IMR-90 (cell line): ENCODE results near the gene MLST8. TPM values are rescaled to one million over a fixed set of nuclear protein-coding genes. Genes with fewer than 3 reads are reported as not detected.

Experiments
- ATAC-seq: fragments of 200-7000 bp; cut with Tn5 transposase; 2 replicates; pipeline ENCODE4 v1.9.1; 2020; ENCODE audit warnings: low read depth, mild to moderate bottlenecking, moderate library complexity
- BruUV-seq: library from RNA; stranded (reverse); fragments of 400-500 nt; replicated peaks from 2 replicates; lab custom pipeline; 2021; lab: Mats Ljungman, UMichigan
- CTCF ChIA-PET: fragments of 300-600 bp; formaldehyde crosslinking; extraction: SDS; loops from one replicate; lab custom pipeline; 2021; ENCODE audit warnings: antibody characterized with exemption; lab: Yijun Ruan, JAX
- POLR2A ChIA-PET: fragments of 300-600 bp; sonication (Branson Sonifier 250); formaldehyde crosslinking; loops from one replicate; lab custom pipeline; 2022; ENCODE audit warnings: antibody characterized with exemption; ENCODE audit not compliant: unreplicated experiment; lab: Charles Lee
- DNase-seq: peaks from one replicate; pipeline ENCODE4 v3.0.0; 2013
- H2AFZ ChIP-seq: replicated peaks from 2 replicates; pipeline ENCODE3; 2013; ENCODE audit warnings: low read length, mild to moderate bottlenecking; ENCODE audit not compliant: poor library complexity
- H2AK5ac ChIP-seq: 2 replicates; pipeline ENCODE4 v1.6.1; 2013; ENCODE audit warnings: low read depth, low read length, inconsistent platforms
- H2AK9ac ChIP-seq: replicated peaks from 2 replicates; pipeline ENCODE3; 2013; ENCODE audit warnings: mild to moderate bottlenecking, low read depth, low read length, moderate library complexity; ENCODE audit not compliant: poor library complexity
- H2BK120ac ChIP-seq: 2 replicates; pipeline ENCODE4 v1.6.1; 2013; ENCODE audit warnings: low read depth, low read length, inconsistent platforms
- H2BK15ac ChIP-seq: 3 replicates; pipeline ENCODE4 v1.6.1; 2013; ENCODE audit warnings: low read depth, low read length, inconsistent platforms
- H2BK20ac ChIP-seq: 2 replicates; pipeline ENCODE4 v1.6.1; 2013; ENCODE audit warnings: low read depth, mild to moderate bottlenecking, inconsistent platforms, low read length, moderate library complexity
- H2BK5ac ChIP-seq: 2 replicates; pipeline ENCODE4 v1.6.1; 2013; ENCODE audit warnings: mild to moderate bottlenecking, low read depth, low read length, inconsistent platforms; ENCODE audit not compliant: poor library complexity, severe bottlenecking
- H3K14ac ChIP-seq: replicated peaks from 2 replicates; pipeline ENCODE4 v1.6.1; 2013; ENCODE audit warnings: low read depth, low read length, inconsistent platforms
- H3K18ac ChIP-seq: 2 replicates; pipeline ENCODE4 v1.6.1; 2013; ENCODE audit warnings: low read depth, low read length, control low read depth
- H3K23ac ChIP-seq: 2 replicates; pipeline ENCODE4 v1.6.1; 2013; ENCODE audit warnings: low read depth, low read length, inconsistent platforms
- H3K27ac ChIP-seq: 2 replicates; pipeline ENCODE4 v1.5.1; 2013; ENCODE audit warnings: mild to moderate bottlenecking, control low read depth, low read length; ENCODE audit not compliant: insufficient read depth
- H3K27me3 ChIP-seq: 2 replicates; pipeline ENCODE4 v1.6.1; 2013; ENCODE audit warnings: low read length; ENCODE audit not compliant: control insufficient read depth, insufficient read depth
- H3K36me3 ChIP-seq: 2 replicates; pipeline ENCODE4 v1.6.1; 2013; ENCODE audit warnings: low read length, mixed read lengths; ENCODE audit not compliant: control insufficient read depth, insufficient read depth
- H3K4ac ChIP-seq: 2 replicates; pipeline ENCODE4 v1.6.1; 2013; ENCODE audit warnings: low read depth, low read length, inconsistent platforms
- H3K4me1 ChIP-seq: 2 replicates; pipeline ENCODE4 v1.6.1; 2013; ENCODE audit warnings: low read length, mixed read lengths; ENCODE audit not compliant: control insufficient read depth, insufficient read depth
- H3K4me2 ChIP-seq: 2 replicates; pipeline ENCODE4 v1.6.1; 2013; ENCODE audit warnings: low read depth, mild to moderate bottlenecking, control low read depth, low read length, moderate library complexity
- H3K4me3 ChIP-seq: 2 replicates; pipeline ENCODE4 v1.5.1; 2013; ENCODE audit warnings: low read depth, mild to moderate bottlenecking, control low read depth, low read length, moderate library complexity; ENCODE audit not compliant: insufficient read depth
- H3K56ac ChIP-seq: 2 replicates; pipeline ENCODE4 v1.6.1; 2013; ENCODE audit warnings: low read length, inconsistent platforms; ENCODE audit not compliant: insufficient read depth; ENCODE audit errors: extremely low read depth
- H3K79me1 ChIP-seq, 2 experiments: 2 replicates each; pipeline ENCODE4 v1.6.1; 2013; ENCODE audit warnings: low read length in 2 of 2, inconsistent platforms in 1 of 2, low read depth in 1 of 2
- H3K9ac ChIP-seq: 2 replicates; pipeline ENCODE4 v1.6.1; 2013; ENCODE audit warnings: low read depth, low read length, control low read depth
- H3K9me1 ChIP-seq: 2 replicates; pipeline ENCODE4 v1.6.1; 2013; ENCODE audit warnings: low read length, inconsistent platforms; ENCODE audit not compliant: insufficient read depth
- H3K9me3 ChIP-seq: 2 replicates; pipeline ENCODE4 v1.6.1; 2013; ENCODE audit warnings: low read length; ENCODE audit not compliant: control insufficient read depth, insufficient read depth
- H4K20me1 ChIP-seq: 2 replicates; pipeline ENCODE4 v1.6.1; 2013; ENCODE audit warnings: low read length, inconsistent platforms; ENCODE audit not compliant: insufficient read depth
- H4K5ac ChIP-seq: 2 replicates; pipeline ENCODE4 v1.6.1; 2013; ENCODE audit warnings: mild to moderate bottlenecking, low read depth, low read length, control low read depth
- H4K8ac ChIP-seq, 2 experiments: 2 replicates each; pipeline ENCODE4 v1.6.1; 2013; ENCODE audit warnings: low read depth in 2 of 2, low read length in 2 of 2, control low read depth in 1 of 2, inconsistent platforms in 1 of 2
- H4K91ac ChIP-seq: 2 replicates; pipeline ENCODE4 v1.6.1; 2013; ENCODE audit warnings: low read depth, low read length, inconsistent platforms; ENCODE audit not compliant: insufficient read depth
- BHLHE40 ChIP-seq: fragments of 150-350 bp; IDR thresholded peaks from 2 replicates; pipeline ENCODE4 v1.6.1; 2016; ENCODE audit warnings: mild to moderate bottlenecking, low read depth, low read length
- CEBPB ChIP-seq: IDR thresholded peaks from 2 replicates; pipeline ENCODE4 v1.6.1; 2012; ENCODE audit warnings: low read depth, low read length, improper control_type of control experiment
- CHD1 ChIP-seq: IDR thresholded peaks from 2 replicates; pipeline ENCODE4 v1.6.1; 2012; ENCODE audit warnings: low read depth, low read length, improper control_type of control experiment
- FOS ChIP-seq: fragments of 150-350 bp; IDR thresholded peaks from 2 replicates; pipeline ENCODE4 v1.6.1; 2016; ENCODE audit warnings: low read depth, low read length
- MAFK ChIP-seq: IDR thresholded peaks from 2 replicates; pipeline ENCODE4 v1.6.1; 2012; ENCODE audit warnings: low read depth, low read length, improper control_type of control experiment
- MAZ ChIP-seq: IDR thresholded peaks from 2 replicates; pipeline ENCODE4 v1.6.1; 2012; ENCODE audit warnings: low read depth, mild to moderate bottlenecking, low read length, improper control_type of control experiment, moderate library complexity, borderline replicate concordance
- MXI1 ChIP-seq: IDR thresholded peaks from 2 replicates; pipeline ENCODE4 v1.6.1; 2012; ENCODE audit warnings: low read depth, mild to moderate bottlenecking, low read length, moderate library complexity, borderline replicate concordance
- NFE2L2 ChIP-seq: fragments of 150-350 bp; IDR thresholded peaks from 2 replicates; pipeline ENCODE4 v1.6.1; 2016; ENCODE audit warnings: low read depth, mild to moderate bottlenecking, low read length
- POLR2A ChIP-seq: IDR thresholded peaks from 2 replicates; pipeline ENCODE4 v1.6.1; 2012; ENCODE audit warnings: mild to moderate bottlenecking, low read depth, low read length
- RCOR1 ChIP-seq: IDR thresholded peaks from 2 replicates; pipeline ENCODE4 v1.6.1; 2012; ENCODE audit warnings: mild to moderate bottlenecking, low read length, improper control_type of control experiment; ENCODE audit not compliant: insufficient replicate concordance
- RFX5 ChIP-seq: IDR thresholded peaks from 2 replicates; pipeline ENCODE4 v1.8.0; 2012; ENCODE audit warnings: low read depth, mild to moderate bottlenecking, low read length, moderate library complexity
- SMC3 ChIP-seq: fragments of 150-350 bp; IDR thresholded peaks from 2 replicates; pipeline ENCODE4 v1.6.1; 2016; ENCODE audit warnings: low read depth, mild to moderate bottlenecking, antibody characterized with exemption, low read length, moderate library complexity
- WGBS, 2 experiments: methylation state at CpG; one replicate each; pipeline versions ENCODE4 v1.1.5 to v1.1.7; 2013; ENCODE audit warnings: missing lambda C conversion rate in 2 of 2; ENCODE audit not compliant: insufficient read length in 1 of 2; ENCODE audit errors: extremely low coverage in 2 of 2; 5-methylcytosine and 5-hydroxymethylcytosine counted together
- dilution Hi-C: fragments of 300-500 bp; cut with HindIII; formaldehyde crosslinking; loops from one replicate; pipeline ENCODE4 v1.14.3; 2018; ENCODE audit warnings: low sequenced_read_pairs; ENCODE audit not compliant: unreplicated experiment
- in situ Hi-C: fragments of 300-500 bp; cut with MboI; formaldehyde crosslinking; loops from 3 replicates; pipeline ENCODE4 v1.14.3; 2019; ENCODE audit warnings: low sequenced_read_pairs, inconsistent platforms, mixed read lengths
- intact Hi-C: fragments of 100-400 bp; cut with micrococcal nuclease; formaldehyde crosslinking; loops from 2 replicates; pipeline ENCODE4 v1.10.0; 2022
- polyA plus RNA-seq, 3 experiments: library from polyadenylated mRNA; depleted of rRNA; stranded (reverse); fragments of >200 nt; gene quantifications; 2 replicates each; pipeline ENCODE4 v1.2.3, GENCODE V29; 2012; ENCODE audit warnings: low replicate concordance in 1 of 3
- total RNA-seq: library from RNA; depleted of rRNA; stranded (reverse); fragments of >200 nt; gene quantifications from 2 replicates; pipeline ENCODE4 v1.2.3, GENCODE V29; 2012
- TF ChIP-seq, protein P1 (sequence below): conservative IDR thresholded peaks from 2 replicates; pipeline ENCODE4 v1.5.1; 2012; ENCODE audit warnings: mild to moderate bottlenecking, low read depth, low read length, improper control_type of control experiment
- TF ChIP-seq, protein P2 (sequence below): fragments of 150-350 bp; IDR thresholded peaks from 2 replicates; pipeline ENCODE4 v1.6.1; 2016; ENCODE audit warnings: low read depth, mild to moderate bottlenecking, low read length, moderate library complexity, borderline replicate concordance
- TF ChIP-seq, protein P3 (sequence below): fragments of 150-350 bp; IDR thresholded peaks from 2 replicates; pipeline ENCODE4 v1.6.1; 2017; ENCODE audit warnings: mild to moderate bottlenecking, antibody characterized with exemption, low read length, low read depth

MLST8 gene
- total and polyA plus RNA-seq, 2 of the 4 experiments (the other 2 are of a cell fraction) = 34.4 to 93.7 TPM

DNA sequence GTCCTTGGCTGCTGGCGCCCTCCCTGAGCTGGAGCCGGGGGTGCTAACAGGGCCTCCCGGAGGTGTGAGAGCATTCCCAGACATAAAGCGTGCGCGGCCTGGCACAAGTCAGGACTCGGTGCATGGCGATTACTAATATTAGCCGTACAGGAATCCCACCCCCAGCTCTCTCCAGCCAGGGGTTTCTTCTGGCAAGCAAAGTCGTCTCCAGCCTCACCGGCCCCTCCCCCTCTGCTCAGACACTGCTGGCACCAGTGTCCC, 13.9 kb upstream of the MLST8 start:
- CTCF ChIA-PET = no interaction called here
- no peak for ATAC-seq

More for the DNA sequence above, 13.9 kb upstream of the MLST8 start:
- intact Hi-C loops (no loop called here), in situ Hi-C loops (no loop called here), dilution Hi-C loops (no loop called here)
- no peak overlapping the region for H4K8ac ChIP-seq
- no peak overlapping the region for H3K14ac ChIP-seq
- no TSS peak for BruUV-seq
- no peaks in the 10 kb centered on the region for H3K79me1 ChIP-seq
- H3K4me2 ChIP-seq = no peak overlapping the region
- no peak overlapping the region for H2BK120ac ChIP-seq
- WGBS, 2 experiments = 84% methylated on average over 4 of the region's 11 CpGs; no CpG with 5 or more reads in 1 of the 2 experiments
- no peak overlapping the region for H4K91ac ChIP-seq
- no peaks in the 10 kb centered on the region for H4K20me1 ChIP-seq
- no peak overlapping the region for H4K5ac ChIP-seq
- H3K18ac ChIP-seq = no peak overlapping the region
- H2BK15ac ChIP-seq = no peak overlapping the region
- H3K36me3 ChIP-seq = no peaks in the 10 kb centered on the region
- no peak overlapping the region for H2BK20ac ChIP-seq
- no peak overlapping the region for H2AK9ac ChIP-seq
- no peak overlapping the region for H2AFZ ChIP-seq
- TF ChIP-seq NFE2L2 = no peak
- TF ChIP-seq, protein P1, sequence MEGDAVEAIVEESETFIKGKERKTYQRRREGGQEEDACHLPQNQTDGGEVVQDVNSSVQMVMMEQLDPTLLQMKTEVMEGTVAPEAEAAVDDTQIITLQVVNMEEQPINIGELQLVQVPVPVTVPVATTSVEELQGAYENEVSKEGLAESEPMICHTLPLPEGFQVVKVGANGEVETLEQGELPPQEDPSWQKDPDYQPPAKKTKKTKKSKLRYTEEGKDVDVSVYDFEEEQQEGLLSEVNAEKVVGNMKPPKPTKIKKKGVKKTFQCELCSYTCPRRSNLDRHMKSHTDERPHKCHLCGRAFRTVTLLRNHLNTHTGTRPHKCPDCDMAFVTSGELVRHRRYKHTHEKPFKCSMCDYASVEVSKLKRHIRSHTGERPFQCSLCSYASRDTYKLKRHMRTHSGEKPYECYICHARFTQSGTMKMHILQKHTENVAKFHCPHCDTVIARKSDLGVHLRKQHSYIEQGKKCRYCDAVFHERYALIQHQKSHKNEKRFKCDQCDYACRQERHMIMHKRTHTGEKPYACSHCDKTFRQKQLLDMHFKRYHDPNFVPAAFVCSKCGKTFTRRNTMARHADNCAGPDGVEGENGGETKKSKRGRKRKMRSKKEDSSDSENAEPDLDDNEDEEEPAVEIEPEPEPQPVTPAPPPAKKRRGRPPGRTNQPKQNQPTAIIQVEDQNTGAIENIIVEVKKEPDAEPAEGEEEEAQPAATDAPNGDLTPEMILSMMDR = no peak
- no peak for TF ChIP-seq MXI1
- TF ChIP-seq, protein P2, sequence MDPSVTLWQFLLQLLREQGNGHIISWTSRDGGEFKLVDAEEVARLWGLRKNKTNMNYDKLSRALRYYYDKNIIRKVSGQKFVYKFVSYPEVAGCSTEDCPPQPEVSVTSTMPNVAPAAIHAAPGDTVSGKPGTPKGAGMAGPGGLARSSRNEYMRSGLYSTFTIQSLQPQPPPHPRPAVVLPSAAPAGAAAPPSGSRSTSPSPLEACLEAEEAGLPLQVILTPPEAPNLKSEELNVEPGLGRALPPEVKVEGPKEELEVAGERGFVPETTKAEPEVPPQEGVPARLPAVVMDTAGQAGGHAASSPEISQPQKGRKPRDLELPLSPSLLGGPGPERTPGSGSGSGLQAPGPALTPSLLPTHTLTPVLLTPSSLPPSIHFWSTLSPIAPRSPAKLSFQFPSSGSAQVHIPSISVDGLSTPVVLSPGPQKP = no peak
- TF ChIP-seq CHD1 = no peak
- no peak for TF ChIP-seq MAZ
- no peak for TF ChIP-seq FOS
- TF ChIP-seq RFX5 = no peak
- TF ChIP-seq, protein P3, sequence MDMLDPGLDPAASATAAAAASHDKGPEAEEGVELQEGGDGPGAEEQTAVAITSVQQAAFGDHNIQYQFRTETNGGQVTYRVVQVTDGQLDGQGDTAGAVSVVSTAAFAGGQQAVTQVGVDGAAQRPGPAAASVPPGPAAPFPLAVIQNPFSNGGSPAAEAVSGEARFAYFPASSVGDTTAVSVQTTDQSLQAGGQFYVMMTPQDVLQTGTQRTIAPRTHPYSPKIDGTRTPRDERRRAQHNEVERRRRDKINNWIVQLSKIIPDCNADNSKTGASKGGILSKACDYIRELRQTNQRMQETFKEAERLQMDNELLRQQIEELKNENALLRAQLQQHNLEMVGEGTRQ = no peak
- no peak for TF ChIP-seq MAFK
- TF ChIP-seq CEBPB = no peak
- no peak for TF ChIP-seq BHLHE40
- TF ChIP-seq POLR2A = no peak
- no peak for TF ChIP-seq RCOR1
- no peak for TF ChIP-seq SMC3
- H3K9me1 ChIP-seq = no peaks in the 10 kb centered on the region
- no peak overlapping the region for H3K4me3 ChIP-seq
- no peak overlapping the region for H3K23ac ChIP-seq
- DNase-seq = no peak
- H3K9ac ChIP-seq = no peak overlapping the region
- H3K56ac ChIP-seq = no peak overlapping the region
- no peak overlapping the region for H3K4ac ChIP-seq
- POLR2A ChIA-PET = no interaction called here
- H2AK5ac ChIP-seq = no peak overlapping the region
- H3K27ac ChIP-seq = no peak overlapping the region
- no peaks in the 10 kb centered on the region for H3K4me1 ChIP-seq
- no peaks in the 10 kb centered on the region for H3K9me3 ChIP-seq
- no peak overlapping the region for H2BK5ac ChIP-seq
- H3K27me3 ChIP-seq = peaks cover 27% of the 10 kb centered on the region
